GM18520 (cell line): ENCODE measurements around the gene CHD9NB.

Source experiments
- ATAC-seq: cut with Tn5 transposase; IDR thresholded peaks from one replicate; pipeline ENCODE4 v1.9.1; 2021; ENCODE audit not compliant: unreplicated experiment

Gene CHD9NB

DNA sequence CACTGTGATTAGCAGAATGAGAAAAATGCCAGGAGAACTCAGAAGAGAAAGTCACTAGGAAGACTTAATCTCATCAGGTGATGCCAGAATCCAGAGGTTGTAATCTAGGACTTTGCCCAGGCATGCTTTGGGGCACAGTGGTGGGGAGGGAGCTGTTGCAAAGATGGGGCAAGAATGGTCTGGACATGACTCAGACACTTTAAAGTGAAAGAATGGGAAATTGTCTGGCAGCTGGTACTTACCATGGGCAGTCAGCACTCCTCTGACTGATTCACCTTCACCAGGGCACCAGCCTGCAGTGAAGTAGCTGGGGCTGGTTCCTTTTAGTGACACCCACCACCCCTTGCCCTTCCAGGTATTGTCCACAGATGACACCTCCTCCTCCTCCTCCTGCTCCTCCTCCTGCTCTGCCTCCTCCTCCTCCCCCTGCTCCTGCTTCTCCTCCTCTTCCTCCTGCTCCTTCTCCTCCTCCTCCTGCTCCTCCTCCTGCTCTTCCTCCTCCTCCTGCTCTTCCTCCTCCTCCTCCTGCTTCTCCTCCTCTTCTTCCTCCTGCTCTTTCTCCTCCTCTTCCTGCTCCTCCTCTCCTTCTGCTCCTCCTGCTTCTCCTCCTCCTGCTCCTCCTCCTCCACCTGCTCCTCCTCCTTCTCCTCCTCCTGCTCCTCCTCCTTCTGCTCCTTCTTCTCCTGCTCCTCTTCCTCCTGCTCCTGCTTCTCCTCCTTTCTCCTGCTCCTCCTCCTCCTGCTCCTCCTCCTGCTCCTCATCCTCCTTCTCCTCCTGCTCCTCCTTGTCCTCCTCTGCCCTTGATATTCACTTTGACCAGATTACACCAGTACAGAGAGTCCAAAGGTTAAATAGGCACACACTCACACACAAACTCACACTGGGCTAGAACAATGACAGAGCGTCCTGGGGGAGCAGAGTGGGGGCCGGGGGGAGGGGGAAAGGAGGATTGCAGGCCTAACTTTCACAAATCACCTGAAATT, at the start of gene CHD9NB:
Gene CHD9NB, minus strand, starts transcription at position 379 of the 983 bp plus-strand sequence. CDS start 8,739 bp downstream, outside the sequence.
- ATAC-seq: peak; percentile 32

DNA sequence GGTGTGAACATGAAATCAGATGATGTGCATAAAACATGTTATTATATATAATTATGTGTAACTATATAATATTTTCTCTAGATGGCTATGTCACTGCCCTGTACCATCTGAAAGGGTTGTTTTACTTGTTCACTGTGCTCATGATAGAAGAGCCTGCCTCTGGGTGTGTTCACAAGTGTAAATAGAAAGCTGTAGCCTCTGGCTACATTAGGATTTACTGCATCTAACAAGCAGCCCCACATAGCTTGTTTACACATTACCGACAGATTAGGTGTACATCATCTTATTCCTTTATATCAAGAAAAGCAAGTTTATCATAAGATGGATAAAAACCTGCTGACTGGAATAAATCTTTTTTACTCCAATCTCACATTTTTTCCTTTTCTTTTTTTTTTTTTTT, 48.2 kb upstream of the CHD9NB start:
- no peak for ATAC-seq

DNA sequence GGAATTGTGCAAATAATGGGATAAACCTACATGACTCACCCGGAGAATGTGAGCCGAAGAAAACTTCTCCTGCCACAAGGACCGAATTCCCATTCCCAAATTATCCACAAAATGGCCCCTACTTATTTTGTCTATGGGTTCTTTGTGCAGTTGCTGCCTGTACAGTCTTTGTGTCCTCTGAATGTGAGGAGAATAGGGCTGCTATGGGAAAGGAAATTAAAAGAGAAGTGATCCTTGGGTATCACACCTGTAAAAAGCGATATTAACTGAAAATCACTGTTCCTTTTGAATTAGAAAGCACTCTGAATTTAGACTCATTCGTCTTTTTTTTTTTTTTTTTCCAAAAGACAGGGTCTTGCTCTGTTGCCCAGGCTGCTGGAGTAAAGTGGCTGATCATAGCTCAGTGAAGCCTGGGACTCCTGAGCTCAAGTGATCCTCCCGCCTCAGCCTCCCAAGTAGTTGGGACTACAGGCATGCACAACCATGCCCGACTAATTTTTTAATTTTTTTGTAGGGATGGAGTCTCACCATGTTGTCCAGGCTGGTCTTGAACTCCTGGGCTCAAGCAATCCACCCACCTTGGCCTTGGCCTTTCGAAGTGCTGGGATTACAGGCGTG, 47.5 kb upstream of the CHD9NB start:
- no peak for ATAC-seq

- ATAC-seq: peak; percentile 34
These were observed 46.8 kb upstream of the CHD9NB start for GRCh38 chr16:53099318-53100130.

DNA sequence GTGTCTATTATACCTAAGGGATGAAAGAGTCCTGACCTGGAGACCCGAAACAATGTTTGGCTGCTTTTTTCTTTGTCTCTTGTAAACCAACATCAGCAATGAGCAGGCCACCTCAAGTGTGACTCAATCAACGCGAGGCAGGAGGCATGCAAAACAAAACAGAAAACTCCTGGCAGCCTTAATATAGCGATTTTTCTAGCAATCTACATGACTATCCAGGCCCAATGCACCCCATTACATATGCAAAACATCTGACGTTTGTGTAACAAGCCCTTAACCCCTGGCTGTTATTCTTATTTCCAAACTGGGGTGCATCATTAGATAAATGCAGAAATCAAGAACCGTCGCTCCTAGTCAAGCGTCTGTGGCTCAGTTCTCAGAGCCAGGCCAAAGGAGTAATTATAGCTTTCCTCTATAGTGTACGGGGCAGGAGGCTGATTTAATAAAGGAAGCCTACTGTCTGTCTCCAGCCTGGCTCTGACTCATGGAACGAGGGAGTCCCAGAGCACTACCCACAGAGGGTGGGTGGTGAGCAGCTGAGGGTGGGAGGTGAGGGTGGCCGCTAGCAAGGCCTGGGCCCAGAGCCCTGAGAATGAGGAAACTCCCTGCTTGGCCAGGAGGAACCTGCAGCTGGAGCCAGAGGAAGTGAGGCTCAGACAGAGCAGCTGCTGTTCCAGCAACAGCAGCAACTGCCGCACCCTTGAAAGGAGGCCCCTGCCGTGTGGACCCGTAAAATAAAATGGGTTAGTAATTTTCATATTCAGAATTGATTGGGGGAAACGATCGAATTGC, 46.0 kb upstream of the CHD9NB start:
- ATAC-seq: peak; percentile 45

DNA sequence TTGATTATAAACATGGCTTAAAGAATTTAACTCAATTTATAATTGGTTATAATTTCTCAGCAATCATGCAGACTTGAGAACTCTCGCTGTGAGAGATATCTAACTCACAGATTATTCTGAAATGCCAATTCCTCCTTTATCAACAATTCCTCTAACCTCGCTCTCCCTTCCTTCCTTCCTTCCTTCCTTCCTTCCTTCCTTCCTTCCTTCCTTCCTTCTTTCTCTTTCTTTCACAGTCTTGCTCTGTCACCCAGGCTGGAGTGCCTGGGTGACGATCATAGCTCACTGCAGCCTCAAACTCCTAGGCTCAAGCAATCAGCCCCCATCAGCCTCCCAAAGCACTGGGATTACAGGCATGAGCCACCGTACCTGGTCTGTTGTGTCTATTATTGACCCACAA, 44.5 kb upstream of the CHD9NB start:
- no peak for ATAC-seq

DNA sequence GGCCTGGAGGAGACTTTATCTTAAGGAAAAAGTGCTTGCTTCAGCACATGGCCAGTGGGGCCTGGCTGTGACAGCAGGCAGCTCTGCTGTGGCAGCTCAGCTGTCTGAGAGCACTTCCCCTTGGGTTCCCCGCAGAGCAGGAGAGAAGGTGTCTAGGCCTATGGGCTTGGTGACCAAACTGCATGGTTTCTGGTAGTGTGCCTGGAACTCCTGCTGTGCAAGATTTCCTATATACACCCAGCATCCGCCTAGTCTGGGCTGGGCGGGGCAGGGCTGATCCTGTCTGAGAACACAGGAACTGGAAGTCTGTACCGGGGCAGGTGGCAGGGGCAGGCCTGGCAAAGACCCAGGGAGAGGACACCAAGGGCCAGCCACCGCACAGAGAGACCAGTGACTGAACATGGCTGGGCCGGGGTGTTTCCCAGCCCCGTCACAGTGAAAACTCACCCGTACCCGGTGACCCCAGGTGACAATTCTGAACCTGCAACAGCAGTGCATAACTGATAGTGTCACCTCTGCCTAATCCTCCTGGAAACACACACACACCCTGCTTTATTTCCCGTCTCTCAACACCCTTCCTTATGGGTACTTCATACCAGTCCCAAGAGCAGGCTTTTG, 41.4 kb upstream of the CHD9NB start:
- ATAC-seq: no peak

GRCh38 chr16:53093162-53093744, 40.6 kb upstream of the CHD9NB start:
- ATAC-seq: no peak

GRCh38 chr16:53092284-53092683, 39.6 kb upstream of the CHD9NB start:
- ATAC-seq: no peak

DNA sequence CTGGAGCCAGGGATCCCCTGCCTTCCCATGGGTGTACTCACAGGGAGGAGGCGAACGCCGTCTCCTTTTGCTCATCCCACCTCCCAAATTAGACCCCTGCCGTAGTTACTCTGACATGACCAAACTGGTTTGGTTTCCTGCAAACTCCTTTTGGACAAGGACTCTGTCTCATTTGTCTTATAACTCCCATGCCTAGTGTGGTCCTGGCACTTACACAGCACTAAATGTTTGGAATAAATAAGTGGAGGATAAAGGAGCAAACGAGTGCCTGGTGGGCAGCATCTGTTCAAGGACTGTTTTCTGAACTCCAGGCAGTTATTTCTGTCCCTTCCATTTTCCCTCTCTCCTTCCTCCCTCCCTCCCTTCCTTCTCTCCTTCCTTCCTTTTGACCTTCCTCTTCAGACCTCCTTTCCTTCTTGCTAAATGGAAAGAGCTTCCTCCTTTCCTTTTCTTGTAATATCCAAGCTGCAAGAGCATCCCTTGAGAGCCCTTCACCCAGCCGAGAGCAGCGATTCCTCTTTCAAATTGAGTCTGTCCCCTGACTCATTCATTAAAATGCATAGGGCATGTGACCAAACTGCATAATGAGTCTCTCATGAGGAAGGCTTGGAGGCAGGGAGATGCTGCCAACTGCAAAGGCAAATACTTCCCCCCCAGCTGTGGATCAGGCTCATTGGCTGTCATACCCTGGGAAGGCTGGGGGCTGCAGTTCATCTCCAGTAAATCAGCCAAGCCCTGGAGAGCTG, 38.9 kb upstream of the CHD9NB start:
- peak; percentile 66 for ATAC-seq

- ATAC-seq: peak; percentile 27
These were observed 38.1 kb upstream of the CHD9NB start for GRCh38 chr16:53090591-53091411.

- ATAC-seq: no peak
These were observed 37.5 kb upstream of the CHD9NB start for GRCh38 chr16:53090286-53090590.

GRCh38 chr16:53089434-53090285, 37.0 kb upstream of the CHD9NB start:
- ATAC-seq: no peak

DNA sequence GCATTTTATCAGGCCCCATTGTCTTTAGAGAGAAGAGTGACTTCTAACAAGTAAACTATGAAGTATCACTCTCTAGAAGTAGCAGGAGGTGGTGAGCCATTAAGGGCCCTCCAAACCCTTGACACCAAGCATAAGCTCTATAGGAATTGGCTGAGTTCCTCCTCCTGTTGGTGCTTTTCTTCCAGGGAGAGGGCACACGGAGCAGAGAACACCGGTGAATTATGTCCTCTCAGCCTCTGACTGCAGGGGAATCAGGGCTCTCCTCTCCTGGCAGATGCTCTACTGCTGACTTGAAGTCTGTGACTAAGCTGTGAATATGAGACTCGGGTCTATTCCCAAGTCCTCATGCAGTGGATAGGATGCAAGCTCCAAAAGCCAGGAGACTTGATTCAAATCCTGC, 34.4 kb upstream of the CHD9NB start:
- ATAC-seq: no peak

- ATAC-seq: no peak
These were observed 33.3 kb upstream of the CHD9NB start for GRCh38 chr16:53085931-53086421.

DNA sequence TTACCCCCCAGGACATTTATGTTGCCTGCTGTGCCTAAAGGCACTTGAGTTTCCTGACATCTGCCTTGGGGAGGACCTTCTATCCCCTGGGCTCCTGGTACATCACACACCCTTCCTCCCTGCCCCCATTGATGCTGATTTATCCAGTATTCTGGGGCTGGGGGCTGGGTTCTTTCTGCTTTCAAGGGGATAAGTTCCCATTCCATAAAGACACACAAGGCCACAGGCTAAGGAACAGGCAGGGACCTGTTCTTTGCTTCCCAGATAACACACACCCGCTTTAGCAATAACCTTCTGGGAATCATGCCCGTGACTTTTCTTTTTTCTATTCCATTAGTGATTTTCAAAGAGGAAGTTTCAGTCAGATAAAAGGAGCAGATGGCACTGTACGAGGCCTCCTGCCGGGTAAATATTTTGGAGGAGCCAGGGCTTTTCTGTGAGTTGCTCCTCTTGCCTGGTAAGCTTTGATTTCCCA, 32.7 kb upstream of the CHD9NB start:
- ATAC-seq: no peak

GRCh38 chr16:53084746-53085334, 32.1 kb upstream of the CHD9NB start:
- no peak for ATAC-seq
